NCI-H2171 (cell line): Measurements from ENCODE around the gene CREB3L1.

Experiments
- DNase-seq: peaks from one replicate; lab custom pipeline; 2025; lab: John Stamatoyannopoulos, UW

The CREB3L1 gene

DNA sequence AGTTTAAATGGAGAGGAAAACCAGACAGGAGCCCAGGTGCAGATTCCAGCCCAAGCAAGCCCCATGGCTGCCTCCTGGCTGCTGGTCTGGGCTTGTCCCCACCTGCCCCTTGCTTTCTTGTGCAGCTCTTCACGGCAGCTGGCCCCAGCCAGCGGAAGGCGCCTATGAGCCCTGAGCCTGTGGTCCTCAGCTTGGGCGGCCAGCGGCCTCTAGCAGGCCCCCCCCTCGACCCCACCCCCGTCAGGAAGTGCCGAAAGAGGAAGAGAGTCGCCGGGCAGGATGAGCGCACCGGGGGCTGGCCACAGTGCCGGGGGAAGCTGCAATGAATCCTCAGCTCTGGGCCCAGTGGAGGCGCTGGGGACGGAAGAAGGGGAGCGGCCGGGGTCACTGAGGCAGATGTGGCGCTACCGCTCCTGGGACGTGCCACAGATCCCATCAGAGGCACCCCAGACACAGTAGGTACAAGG, 67.7 kb downstream of the CREB3L1 start:
- DNase-seq: peak; percentile 67

DNA sequence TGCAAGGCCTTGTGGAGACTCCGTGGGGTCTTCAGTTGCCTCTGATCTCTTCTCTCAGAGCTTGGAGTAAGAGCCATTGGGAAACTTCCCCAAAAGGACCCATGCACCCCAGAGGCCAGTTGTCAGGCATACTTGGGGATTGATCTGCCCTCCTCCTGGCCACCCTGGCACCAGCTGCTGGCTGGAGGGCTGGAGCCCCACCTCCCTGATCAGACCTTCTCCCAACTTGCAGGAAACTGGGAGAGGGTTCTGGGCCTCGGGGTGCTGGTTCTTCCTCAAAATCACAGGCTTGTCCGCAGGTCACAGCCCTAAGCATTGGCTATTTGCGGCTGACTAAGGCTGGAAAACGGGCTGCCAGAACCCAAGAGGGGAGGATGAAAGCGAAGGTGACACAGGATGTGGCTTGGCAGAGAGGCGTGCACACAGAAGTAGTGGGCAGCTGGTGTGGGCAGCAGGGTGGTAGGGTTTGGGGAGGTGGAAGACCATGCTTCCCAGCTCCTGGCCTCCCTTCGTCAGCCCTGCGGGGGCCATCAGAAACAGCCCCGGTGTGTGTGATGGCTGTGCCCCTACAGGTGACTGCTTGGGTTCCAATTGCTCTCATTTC, 68.5 kb downstream of the CREB3L1 start:
- no peak for DNase-seq

DNA sequence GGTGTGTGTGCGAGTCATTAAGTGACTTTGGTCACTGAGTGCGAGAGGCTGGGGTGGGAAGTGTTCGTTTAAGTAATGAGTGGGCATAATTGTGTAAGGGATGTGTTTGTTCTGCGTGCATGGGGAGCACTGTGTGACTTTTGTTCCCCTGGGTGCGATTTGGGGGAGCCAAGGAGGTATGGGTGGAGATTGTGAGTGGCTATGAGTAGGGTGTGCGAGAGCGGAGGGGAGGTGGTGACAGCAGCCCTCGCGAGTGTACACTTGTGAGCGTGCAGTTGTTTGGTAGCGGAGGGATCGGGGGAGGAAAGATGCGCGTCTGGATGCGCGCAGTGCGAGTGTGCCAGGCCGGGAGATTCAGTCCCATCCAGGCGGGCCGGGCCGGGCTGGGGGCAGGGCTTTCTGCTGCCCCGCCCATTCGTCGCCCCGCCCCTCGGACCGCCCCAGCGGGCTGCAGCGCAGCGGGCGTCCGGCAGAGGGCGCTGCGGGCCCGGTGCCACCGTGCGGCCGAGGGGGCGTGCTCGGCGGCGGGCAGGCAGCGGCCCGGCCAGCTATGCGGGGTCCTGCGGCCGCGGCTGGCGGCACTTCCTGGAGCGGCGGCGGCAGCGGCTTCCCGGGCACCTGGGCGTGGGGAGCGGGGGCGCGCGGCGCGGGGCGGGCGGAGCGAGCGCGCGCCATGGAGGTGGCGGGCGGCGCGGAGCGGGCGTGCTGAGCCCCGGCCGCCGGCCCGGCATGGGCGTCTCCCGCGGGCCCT, 69.6 kb downstream of the CREB3L1 start, which contains the start of gene DGKZ:
TSS of gene DGKZ (plus strand) at position 578 of the 751 bp plus-strand sequence. CDS start 197 bp downstream, outside the sequence.
- peak; percentile 89 for DNase-seq

DNA sequence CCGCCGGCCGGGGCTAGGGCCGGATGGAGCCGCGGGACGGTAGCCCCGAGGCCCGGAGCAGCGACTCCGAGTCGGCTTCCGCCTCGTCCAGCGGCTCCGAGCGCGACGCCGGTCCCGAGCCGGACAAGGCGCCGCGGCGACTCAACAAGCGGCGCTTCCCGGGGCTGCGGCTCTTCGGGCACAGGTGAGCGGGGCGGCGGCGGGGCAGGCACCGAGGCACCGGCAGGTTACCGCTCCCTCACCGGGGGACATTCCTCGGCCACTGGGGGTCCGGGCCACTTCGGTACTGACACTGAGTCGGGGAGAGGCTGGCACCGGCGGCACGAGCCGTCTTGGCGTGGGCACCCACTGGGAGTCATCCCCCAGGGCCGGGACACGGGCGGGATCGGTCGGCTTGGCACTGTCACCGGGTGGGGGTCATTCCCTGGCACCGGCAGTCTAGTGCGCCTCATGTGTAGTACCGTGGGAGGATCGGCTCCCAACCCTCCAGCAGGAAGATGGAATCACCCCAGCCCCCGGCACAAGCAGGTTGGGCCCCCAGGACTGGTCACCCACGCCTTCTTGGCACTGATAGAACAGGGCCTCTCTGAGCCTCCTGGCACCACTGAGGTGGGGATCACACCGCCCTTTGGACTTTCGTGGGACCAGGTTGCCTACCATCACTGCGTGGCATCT, 70.3 kb downstream of the CREB3L1 start:
- DNase-seq: no peak

DNA sequence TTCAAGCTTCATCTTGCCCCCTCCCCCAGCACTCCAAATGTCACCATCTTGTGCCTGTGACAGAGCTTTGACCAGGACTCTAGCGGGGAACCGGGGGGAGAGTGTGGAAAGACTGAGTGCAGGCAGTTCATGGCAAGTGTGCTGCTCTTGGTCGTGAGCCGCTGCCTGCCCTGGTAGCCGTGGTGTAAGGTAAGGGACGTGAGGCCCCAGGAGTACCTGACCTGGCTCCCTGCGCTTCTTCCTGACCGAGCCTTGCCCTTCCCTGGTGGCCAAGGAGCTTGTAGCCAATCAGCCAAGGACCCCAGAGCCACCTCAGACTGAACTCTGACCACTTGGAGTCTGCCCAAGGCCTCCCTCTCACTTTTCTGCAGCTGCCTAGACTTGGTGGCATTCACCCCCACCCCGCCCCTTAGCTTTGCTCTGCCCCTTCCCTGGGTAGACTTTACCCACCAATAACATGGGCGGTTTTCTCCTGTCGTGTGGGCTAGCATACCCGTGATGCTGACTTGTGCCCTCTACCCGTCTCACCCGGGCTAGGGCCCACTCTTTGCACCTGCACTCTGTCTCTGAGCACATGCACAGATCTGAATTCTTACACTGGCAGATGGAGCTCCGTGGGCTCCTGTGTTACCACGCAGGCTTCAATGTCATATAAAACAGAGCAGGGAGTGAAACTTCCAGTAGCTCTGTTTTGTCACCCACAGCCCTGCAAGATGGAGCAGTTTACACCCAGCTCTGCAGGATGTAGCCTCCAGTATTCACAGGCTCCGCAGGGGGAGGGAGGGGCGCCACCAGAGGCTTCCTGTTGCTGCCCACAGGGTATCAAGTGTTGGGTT, 71.3 kb downstream of the CREB3L1 start:
- no peak for DNase-seq

DNA sequence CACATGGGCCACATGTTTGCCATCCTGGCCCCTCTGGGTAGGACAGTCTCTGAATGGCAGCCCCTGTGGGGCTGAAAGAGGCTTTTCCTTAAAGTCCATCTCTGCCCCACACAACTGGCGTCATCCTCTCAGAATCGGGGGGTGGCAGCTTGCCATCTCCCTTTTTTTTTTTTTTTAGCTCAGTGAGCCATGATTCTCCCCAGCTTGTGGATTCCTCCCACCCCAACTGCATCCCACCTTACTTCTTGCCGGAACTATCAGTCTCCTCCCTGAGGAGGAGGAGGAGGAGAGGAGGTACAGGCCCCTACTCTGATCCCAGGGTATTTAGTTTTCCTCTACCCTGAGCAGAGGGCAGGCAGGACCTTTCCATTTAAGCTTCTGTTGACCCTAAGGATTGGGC, 73.2 kb downstream of the CREB3L1 start:
- DNase-seq: no peak

DNA sequence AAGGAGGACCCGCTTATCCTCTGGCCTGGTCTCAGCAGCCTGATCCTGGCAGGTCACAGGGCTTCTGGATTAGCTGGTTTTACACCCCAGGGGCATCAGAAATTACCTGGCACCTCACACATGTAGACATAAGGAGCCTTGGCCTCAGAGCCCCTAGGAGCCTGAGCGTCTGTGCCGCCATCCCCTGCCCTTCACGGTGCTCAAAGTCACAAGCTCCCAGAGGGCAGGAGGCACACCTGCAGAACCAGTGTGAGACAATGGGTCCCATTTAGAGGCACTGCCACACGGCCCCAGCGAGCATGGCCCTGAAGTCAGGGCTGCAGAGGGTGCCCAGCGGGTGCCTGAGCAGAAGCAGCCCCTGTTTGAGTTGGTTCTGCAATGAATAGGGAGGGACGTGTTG, 73.7 kb downstream of the CREB3L1 start:
- no peak for DNase-seq

DNA sequence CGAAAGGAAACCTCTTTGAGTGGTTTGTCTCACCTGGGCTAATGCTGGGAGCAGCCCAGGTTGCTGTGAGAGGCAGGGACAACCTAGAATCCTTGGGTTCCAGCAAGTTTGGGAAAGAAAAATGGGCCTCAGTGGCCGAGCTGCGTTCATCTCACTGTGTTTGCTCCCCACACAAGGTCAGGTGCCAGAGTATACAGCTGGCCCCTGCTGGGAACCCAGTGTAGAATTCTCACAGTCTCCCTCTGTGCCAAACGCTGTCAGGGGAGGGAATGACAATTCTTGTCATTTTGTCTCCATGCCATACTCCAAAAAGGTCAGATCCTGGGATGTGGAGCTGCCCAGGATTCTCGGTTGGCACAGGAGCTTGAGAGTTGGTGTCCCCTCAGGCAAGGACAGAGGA, 74.1 kb downstream of the CREB3L1 start:
- DNase-seq: no peak

DNA sequence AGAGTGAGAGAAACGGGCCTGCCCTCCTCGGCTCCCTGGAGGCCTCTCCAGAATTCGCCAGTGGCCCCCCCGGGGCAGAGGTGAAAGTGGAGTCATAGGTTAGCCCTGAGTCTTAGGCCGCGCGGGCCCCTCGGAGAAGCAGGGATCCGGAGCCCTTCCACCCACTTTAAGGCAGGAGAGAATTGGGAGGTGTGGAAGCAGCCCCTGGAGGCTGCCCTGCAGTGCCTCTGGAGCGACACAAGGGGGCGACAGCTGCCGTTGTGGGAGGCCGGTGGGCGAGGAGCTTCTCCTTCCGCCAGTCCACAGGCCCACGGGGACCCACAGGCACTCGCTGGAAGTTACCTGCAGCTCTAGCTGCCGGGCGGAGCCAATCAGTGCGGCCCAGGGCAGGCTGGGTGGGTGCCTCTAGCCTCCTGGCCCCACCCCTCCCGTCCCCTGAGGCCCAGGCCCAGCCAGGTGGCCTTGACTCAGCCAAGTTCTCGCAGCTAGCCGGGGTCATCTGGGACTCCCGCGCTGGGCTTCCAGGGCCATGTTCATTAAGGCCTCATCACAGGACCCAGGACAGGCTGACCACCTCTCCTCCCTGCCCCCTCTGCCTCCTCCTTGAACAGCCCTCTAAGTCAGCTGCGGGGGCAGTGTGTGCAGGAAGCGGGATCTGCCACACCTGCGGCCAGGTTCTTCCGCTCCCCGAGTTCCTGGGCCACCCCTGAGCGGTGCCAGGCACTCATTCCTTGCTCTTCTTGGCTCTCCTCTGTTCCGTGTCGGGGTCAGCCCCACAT, 74.8 kb downstream of the CREB3L1 start:
- no peak for DNase-seq

DNA sequence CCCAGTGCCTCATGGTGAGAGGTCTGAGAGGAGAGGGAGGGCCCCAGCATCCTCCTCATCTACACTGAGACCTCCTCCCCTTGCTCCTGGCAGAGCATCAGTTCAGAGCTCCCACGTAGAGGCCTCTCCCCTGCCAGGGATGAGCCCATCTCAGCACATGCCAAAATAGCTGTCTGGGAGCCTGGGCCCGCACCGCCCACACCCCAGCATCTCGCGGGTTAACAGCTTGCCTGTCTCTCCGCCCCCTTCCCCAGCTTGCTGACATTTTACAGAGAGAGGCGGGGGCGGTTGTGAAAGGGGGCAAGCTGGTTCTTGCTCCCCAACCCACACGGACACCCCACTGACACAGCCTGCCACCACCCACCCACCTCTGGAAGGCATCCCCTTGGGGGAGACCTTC, 76.2 kb downstream of the CREB3L1 start:
- DNase-seq: no peak

DNA sequence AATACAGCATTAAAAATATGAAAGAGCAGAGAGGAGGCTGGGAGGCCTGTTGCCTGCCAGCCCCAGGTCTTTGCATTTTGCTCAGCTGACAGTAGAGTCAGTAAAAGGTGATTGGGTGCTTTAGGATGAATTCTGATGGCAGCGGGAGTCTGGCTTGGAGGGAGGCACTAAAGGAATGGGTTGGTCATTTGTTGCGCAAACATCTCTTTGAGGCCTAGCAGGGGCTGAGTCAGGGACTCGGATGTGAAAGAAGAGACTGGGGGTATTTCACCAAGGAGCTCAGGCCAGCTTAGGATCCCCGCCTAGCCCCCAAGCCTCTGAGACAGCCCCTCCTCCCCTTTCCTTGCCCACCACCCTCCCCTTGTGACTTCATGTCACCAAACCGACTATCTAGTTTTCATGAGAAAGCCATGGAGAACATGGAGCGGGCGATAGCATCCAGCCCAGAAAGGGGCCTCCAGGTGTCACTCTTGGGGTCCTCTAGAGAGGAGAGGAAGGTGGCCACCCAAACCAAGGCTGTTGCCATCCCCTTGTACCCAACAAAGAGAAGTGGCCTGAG, 79.5 kb downstream of the CREB3L1 start:
- DNase-seq: no peak

DNA sequence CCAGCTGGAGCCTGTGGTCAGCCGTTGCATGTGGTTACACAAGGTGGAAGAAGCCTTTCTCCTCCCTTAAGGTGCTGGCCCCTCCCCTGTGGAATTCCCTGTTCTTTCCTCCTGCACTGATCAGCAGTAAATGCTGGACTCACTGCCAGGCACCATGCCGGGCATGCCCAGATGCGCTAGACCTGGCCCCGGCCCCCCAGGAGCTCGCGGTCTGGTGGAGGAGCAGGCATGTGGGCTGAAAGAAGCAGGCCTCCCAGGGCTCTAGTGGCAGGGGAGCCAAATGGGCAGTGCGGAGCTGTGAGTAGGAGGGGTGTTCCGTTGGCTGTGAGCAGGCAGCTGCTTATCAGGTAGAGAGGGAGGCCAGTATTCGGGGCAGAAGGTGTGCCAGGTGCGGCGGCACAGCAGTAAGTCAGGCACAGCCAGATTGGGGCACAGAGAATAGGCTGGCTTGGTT, 80.0 kb downstream of the CREB3L1 start:
- DNase-seq: peak; percentile 80

DNA sequence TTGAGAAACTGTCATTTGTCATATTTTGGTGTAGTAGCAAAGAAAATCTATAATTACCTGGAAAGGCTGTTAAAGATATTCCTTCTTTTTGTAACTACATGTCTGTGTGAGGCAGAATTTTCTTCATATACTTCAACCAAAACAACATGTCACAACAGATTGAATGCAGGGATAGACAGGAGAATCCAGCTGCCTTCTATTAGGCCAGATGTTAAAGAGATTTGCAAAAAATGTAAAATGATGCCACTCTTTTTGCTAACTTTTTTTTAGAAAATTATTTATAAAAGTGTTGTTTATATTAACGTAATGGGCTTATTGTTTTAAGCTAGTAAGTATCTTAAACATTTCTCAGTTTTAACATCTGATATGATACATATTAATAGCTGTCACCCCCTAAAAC, 82.5 kb downstream of the CREB3L1 start:
- no peak for DNase-seq

DNA sequence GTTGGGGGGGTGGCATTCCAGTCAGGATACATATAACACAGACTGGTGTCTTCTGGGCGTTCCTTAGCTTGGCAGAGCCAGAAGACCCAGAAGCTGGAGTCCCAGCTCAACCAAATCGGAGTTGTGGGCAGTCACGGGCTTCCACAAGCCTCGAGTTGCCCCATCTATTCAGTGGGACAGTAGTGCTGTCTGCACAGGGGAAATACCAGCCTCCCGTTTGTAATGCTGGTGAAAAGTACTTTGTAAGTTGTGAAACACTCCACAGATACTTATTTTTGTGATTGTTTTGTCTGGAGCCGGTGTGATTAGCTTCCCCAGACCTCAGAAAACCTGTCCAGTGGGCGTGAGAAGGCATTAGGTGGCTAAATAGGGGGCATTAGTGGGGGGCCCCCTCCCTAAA, 83.4 kb downstream of the CREB3L1 start:
- DNase-seq: no peak

DNA sequence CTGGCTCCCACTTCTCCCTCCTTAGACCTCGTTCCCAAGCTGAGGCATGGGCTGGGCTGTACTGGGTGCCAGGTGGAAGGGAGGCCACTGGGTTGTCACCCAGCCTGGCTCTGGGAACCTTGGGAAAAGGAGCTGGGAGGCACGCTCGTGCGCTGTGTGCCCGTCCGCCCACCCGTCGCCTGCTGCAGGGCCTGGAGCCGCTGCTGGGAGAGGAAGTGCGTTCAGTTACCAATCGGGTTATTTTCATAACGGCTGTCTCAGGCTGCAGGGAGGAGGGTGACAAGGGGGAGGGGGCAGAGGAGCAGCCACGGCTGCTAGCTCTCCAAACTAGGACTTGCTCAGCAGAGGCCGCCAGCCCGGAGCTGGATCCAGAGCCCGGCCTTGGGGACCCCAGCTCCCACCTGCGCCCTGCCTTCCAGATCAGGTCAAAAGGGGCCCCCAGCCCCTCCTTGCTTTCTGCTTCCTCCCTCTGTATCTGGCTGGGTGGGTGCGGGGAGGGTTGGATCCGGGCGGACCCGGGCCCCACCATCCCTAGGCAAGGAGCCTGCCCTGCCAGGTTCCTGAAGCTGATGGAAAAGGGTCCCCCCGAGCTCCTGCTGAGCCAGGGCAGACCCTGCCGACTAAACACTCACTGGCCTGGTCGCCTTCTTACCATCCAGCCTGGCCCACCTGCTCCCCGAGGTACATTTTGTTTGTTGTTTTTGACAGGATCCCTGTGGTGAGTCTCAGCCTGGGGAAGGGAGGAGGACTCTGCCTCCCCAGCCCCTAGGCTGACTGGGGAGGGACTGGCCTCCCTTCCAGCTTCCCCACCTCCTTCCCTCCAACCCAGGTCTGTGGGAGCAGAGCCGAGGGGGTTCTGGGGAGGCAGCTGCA, 84.1 kb downstream of the CREB3L1 start:
- DNase-seq: peak; percentile 76

DNA sequence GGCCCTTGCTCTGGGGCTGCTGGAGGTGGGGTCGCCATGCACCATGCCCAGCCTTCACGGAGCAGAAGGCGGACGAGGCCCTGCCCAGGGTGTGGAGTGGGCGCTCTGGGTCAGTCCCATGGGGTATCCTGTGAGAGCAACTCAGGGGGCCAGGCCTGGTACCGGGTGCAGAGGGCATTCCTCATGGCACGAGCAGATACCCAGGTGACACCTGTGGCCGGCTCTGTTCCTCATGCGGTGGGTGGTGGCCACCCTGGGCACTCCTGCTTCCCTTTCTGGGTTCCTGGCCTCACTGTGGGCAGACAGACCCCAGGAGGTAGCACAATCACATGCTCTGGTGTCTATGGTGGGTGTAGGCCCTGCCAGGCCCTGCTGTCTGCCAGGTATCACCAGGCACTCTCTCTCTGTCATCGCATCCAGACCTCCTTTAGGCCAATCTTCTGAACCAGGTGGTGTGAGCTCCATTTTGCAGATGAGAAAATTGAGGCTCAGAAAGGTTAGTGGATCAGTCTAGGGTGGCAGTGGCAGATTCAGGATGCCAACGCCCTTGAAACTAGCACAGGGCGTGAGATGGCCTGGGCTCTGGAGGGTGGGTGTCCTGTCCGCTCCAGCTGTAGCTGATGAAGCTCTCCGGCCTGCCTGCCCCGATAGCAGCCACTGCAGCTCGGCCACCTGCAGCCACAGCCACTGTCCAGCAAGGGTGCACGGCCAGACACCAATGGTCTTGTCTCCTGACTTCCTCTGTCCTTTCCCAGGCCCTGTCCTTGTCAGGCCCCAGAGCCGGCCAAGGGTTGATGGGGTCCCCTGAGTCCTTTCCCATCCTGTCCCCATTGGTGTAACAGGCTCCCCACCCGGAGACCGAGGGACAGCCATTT, 84.9 kb downstream of the CREB3L1 start:
- DNase-seq: no peak

DNA sequence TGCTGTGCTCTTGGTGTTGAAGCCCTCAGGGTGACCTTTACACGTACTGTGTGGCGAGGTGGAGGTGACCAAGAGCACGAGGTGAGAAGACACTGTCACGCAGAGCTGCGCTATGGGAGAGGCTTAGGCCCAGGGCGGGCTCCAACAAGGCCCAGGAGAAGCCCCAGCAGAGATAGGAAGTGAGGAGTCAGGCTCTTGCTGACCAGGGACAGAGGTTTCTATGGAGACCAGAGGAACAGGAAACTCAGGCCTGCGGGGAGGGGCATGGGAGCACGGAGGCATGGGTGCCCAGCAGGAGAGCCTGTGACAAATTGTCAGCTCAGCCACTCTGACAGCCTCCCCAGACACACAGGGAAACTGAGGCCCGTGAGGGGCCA, 85.6 kb downstream of the CREB3L1 start:
- DNase-seq: no peak

DNA sequence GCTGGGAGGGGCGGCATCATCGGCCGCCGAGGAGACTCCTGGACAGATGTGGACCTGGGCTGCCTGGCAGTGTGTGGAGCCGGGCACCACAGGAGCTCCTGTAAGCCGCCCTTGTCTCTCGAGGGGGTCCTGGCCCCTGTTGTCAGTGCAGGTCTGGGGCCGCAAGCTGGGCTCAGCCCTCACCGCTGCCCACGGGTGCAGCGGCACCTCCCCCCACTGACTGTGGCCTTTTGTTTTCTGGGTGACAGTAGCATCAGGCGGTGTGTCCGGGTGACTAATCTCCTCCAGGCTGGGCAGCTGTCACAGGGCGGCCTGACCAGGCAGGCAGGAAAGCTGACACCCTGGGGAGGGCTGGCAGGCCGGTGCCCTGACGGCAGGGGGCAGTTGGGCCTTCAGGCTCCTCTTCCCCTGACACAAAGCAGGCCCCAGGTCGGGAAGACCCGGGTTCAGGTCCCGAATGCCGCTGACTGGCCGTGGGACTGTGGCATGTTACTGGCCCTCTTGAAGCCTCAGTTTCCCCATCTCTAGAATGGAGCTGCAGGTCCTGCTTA, 86.1 kb downstream of the CREB3L1 start:
- DNase-seq: no peak

DNA sequence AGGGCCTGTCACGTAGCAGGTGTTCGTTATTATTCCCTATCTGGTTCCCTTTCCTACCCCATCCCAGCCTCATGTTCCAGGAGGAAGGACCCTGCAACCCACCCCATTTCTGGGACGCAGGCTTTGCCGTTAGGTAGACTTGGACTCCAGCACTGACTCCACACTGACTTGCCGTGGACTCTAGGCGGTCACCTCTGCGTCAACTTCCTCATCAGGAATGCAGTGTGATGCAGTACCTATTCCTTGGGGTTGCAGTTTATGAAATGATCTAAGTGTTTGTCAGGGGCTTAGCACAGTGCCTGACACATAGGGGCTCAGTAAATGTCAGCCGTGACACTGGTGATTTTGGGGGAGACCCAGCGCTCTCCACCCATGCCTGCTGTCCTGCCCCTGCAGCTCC, 86.6 kb downstream of the CREB3L1 start:
- DNase-seq: no peak
